Left cardiac atrium (tissue), 4 donors: ENCODE measurements around the gene MAGI1. TPM values are rescaled to one million over a fixed set of nuclear protein-coding genes. Genes with fewer than 3 reads are reported as not detected.

ENCODE experiments used
- ATAC-seq, 2 donors: fragments of 200-7000 bp; cut with Tn5 transposase; one replicate each; pipeline ENCODE4 v1.9.1; 2020; ENCODE audit warnings: mild to moderate bottlenecking in 2 of 2, moderate library complexity in 2 of 2
- DNase-seq: peaks from one replicate; pipeline ENCODE4 v3.0.0-alpha.2; 2020
- intact Hi-C, 2 donors: fragments of 100-400 bp; cut with DNase I; formaldehyde crosslinking; loops; one replicate each; pipeline versions ENCODE4 v1.14.1 to v1.15.1; 2022 to 2023
- total RNA-seq, 2 donors: library from RNA; stranded (reverse); fragmentation: NEBNext Ultra II Directional; extraction: Animal tissue kit (Norgen Biotek cat#: 25700); gene quantifications; one replicate each; pipeline ENCODE4 v1.2.1, GENCODE V29; 2021
- donor health status: DM: no; HTN: yes; CAD: no.
- donor health status: DM: no; HTN: yes; CAD: no; lungs with severe emphysema.
- donor health status: DM: yes; HTN: yes; CAD: no.
- donor health status: Dilated cardiomyopathy.

Gene MAGI1
- total RNA-seq, 2 donors from 2014 or later = 27.7 to 30.0 TPM

GRCh38 chr3:65443739-65444446 lies 594.8 kb downstream of the MAGI1 start:
- no peak for DNase-seq
- intact Hi-C loops = loop anchor here in 1 of 2 donors (5.0 kb wide), 1 partner anchor 288 kb away; no protein-coding TSS in a partner anchor

GRCh38 chr3:65439641-65440284 lies 599.0 kb downstream of the MAGI1 start:
- DNase-seq (peak; percentile 45), ATAC-seq (peak; percentile 83 to 88)
- intact Hi-C loops = loop anchor here (2.0 to 5.0 kb wide), 4 partner anchors 233 to 758 kb away; no protein-coding TSS in a partner anchor

More at GRCh38 chr3:65443739-65444446, 594.8 kb downstream of the MAGI1 start:
- no peak for ATAC-seq

GRCh38 chr3:65438612-65439011 lies 600.1 kb downstream of the MAGI1 start:
- intact Hi-C loops = loop anchor here in 1 of 2 donors (2.0 to 5.0 kb wide), 3 partner anchors 234 to 759 kb away; no protein-coding TSS in a partner anchor
- ATAC-seq (no peak), DNase-seq (no peak)

- no peak for DNase-seq
- ATAC-seq = no peak
- intact Hi-C loops = loop anchor here in 1 of 2 donors (2.0 to 5.0 kb wide), 3 partner anchors 234 to 759 kb away; no protein-coding TSS in a partner anchor
These were observed 600.6 kb downstream of the MAGI1 start for GRCh38 chr3:65438096-65438495.

- DNase-seq (no peak), ATAC-seq (no peak)
- intact Hi-C loops = loop anchor here in 1 of 2 donors (5.0 kb wide), 2 partner anchors 236 to 761 kb away; no protein-coding TSS in a partner anchor
These were observed 602.1 kb downstream of the MAGI1 start for GRCh38 chr3:65436580-65436979.

- ATAC-seq (no peak), DNase-seq (no peak)
- intact Hi-C loops = no loop called here
These were observed 605.2 kb downstream of the MAGI1 start for GRCh38 chr3:65433480-65433879.

GRCh38 chr3:65432388-65433003 lies 606.2 kb downstream of the MAGI1 start:
- no peak for DNase-seq
- no peak for ATAC-seq
- intact Hi-C loops = no loop called here

DNA sequence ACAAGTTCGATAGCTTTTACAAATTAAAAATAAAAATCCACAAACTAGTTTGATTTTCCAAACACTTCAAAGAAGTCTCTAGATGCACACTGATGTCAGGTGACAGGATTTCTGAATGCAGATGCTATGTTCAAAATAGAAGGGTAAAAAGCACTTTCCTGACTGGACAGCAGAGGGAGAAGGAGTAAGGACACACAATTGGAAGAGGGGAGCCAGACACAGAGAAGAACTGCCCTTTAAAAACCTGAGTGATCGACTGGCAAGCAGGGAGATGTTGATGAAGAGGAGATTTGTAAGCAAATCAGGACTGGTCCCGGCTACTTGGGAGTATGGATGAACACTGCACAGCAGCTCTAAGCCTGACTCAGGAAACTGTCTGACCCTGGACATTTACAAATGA lies 612.8 kb downstream of the MAGI1 start:
- intact Hi-C loops = loop anchor here in 1 of 2 donors (10.0 kb wide), 1 partner anchor 249 kb away; no protein-coding TSS in a partner anchor
- DNase-seq (no peak), ATAC-seq (peak; percentile 25 to 57)

GRCh38 chr3:65422154-65422553 lies 616.6 kb downstream of the MAGI1 start:
- DNase-seq = no peak
- intact Hi-C loops = loop anchor here in 1 of 2 donors (10.0 kb wide), 1 partner anchor 253 kb away; no protein-coding TSS in a partner anchor
- no peak for ATAC-seq

GRCh38 chr3:65419233-65419632 lies 619.5 kb downstream of the MAGI1 start:
- DNase-seq (no peak), ATAC-seq (no peak)
- intact Hi-C loops = loop anchor here in 1 of 2 donors (10.0 kb wide), 1 partner anchor 74 kb away; no protein-coding TSS in a partner anchor

DNA sequence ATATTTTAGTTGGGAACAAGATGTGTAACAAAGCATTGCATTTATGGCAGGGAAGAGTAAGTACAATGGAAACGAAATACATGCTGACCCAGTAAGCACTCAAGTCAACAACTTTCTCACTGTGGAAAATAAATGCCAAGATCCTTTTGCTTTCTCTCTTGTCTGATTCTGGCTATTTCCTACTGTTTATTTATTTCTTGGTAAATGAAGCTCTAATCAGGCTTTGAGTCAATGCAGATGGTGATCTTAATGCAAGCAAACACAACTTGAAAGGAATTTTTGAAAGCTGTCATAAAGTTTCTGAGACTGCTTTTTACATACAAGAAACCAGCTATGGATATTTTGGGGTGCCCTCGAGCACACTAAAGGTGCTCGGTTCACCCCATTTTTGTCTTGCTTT lies 624.8 kb downstream of the MAGI1 start:
- DNase-seq (no peak), ATAC-seq (no peak)
- intact Hi-C loops = loop anchor here in 1 of 2 donors (5.0 to 10.0 kb wide), 2 partner anchors 69 to 882 kb away; no protein-coding TSS in a partner anchor

DNA sequence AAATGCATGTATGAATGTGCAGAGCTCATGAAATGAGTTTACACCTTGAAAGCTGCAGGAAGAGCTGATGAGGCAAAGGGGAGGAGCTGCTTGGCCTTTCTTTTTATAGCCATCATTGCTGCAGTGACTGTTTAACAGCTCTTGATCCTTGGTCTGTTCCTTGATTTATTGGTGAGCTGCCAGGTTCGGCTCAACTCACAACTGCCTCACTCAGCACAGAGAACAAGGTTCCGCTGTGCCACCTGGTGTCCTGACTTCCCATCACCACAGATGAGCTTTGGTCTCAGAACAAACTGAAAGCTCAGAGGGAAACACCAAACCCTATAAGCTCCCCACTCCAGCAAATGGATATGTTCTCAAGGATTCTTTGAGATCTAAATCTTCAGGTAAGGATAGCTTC lies 626.1 kb downstream of the MAGI1 start:
- DNase-seq = peak; percentile 46
- intact Hi-C loops = loop anchor here in 1 of 2 donors (5.0 to 10.0 kb wide), 2 partner anchors 68 to 880 kb away; no protein-coding TSS in a partner anchor
- ATAC-seq = peak; percentile 86 to 92

- ATAC-seq (no peak), DNase-seq (no peak)
- intact Hi-C loops = loop anchor here in 1 of 2 donors (5.0 to 10.0 kb wide), 2 partner anchors 67 to 879 kb away; no protein-coding TSS in a partner anchor
These were observed 627.4 kb downstream of the MAGI1 start for GRCh38 chr3:65411367-65411766.

DNA sequence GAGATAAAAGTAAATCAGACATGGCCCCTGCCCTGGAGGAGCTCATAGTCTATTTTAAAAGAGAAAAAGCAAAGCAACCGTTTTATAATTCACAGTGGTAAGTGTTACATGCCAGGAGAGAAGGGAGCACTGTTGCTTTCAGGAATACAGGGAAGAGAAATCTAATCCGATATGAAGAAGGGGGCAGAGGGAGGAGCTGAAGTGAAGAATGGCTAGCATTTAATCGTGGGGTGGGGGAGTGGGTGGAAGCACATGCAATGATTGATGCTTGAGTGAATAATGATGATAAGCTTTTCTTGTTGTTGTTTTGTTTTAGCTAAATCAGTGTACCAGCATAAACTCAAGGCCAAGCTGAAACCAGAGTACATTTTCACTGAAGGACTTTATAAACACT lies 629.5 kb downstream of the MAGI1 start:
- ATAC-seq (no peak), DNase-seq (no peak)
- intact Hi-C loops = no loop called here

GRCh38 chr3:65408531-65409175 lies 630.1 kb downstream of the MAGI1 start:
- intact Hi-C loops = no loop called here
- no peak for ATAC-seq
- DNase-seq = no peak

GRCh38 chr3:65406470-65406869 lies 632.2 kb downstream of the MAGI1 start:
- intact Hi-C loops = no loop called here

DNA sequence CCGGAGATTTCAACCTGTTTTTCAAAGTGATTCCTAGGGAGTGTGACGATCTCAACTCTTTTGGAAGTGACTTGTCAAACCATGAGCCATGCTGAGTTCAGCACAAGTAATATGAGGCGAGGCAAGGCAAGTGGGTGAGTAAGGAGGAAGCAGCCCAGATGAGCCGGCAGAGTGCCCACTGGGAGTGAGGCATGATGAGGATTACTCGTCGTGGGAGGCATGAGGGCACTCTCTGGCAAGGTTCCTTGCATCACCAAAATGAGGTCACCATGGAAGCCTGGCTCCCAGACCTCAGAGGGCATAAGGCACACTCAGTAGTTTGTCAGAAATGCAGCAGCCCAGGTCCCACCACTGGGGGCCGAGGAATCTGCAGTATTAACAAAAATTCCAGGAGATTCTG lies 636.1 kb downstream of the MAGI1 start:
- no peak for DNase-seq
- peak; percentile 65 to 94 for ATAC-seq
- intact Hi-C loops = no loop called here

More at GRCh38 chr3:65406470-65406869, 632.2 kb downstream of the MAGI1 start:
- DNase-seq (no peak), ATAC-seq (no peak)

- no peak for DNase-seq
- no peak for ATAC-seq
- intact Hi-C loops = no loop called here
These were observed 637.1 kb downstream of the MAGI1 start for GRCh38 chr3:65401359-65402305.
